Liver (tissue), 9 donors: ENCODE data around the gene KRTAP12-1. TPM values are rescaled to one million over a fixed set of nuclear protein-coding genes. Genes with fewer than 3 reads are reported as not detected.

Experiments
- DNase-seq: peaks from one replicate; pipeline ENCODE4 v3.0.0-alpha.2; 2017; ENCODE audit warnings: low spot score
- H3K27ac ChIP-seq, 2 donors: one replicate each; pipeline ENCODE4 v1.7.0; 2013; ENCODE audit warnings: inconsistent platforms in 2 of 2, low read length in 2 of 2, control low read depth in 1 of 2, low read depth in 1 of 2, mild to moderate bottlenecking in 1 of 2
- H3K27me3 ChIP-seq, 4 donors: one replicate each; pipeline versions ENCODE4 v1.6.1 to v1.7.0; 2013; ENCODE audit warnings: low read length in 3 of 4, inconsistent platforms in 1 of 4, mild to moderate bottlenecking in 1 of 4, moderate library complexity in 1 of 4; ENCODE audit not compliant: control insufficient read depth in 4 of 4, insufficient read depth in 4 of 4
- H3K36me3 ChIP-seq, 4 donors: one replicate each; pipeline versions ENCODE4 v1.6.1 to v1.7.0; 2013; ENCODE audit warnings: low read length in 3 of 4, mild to moderate bottlenecking in 3 of 4, low read depth in 1 of 4, moderate library complexity in 1 of 4; ENCODE audit not compliant: control insufficient read depth in 4 of 4, insufficient read depth in 3 of 4
- H3K4me1 ChIP-seq, 4 donors: one replicate each; pipeline versions ENCODE4 v1.6.1 to v1.7.0; 2013; ENCODE audit warnings: low read length in 3 of 4, mild to moderate bottlenecking in 3 of 4, moderate library complexity in 1 of 4; ENCODE audit not compliant: control insufficient read depth in 4 of 4, insufficient read depth in 4 of 4
- H3K4me3 ChIP-seq, 3 donors: one replicate each; pipeline versions ENCODE4 v1.6.1 to v1.7.0; 2013; ENCODE audit warnings: low read length in 3 of 3, control low read depth in 1 of 3, low read depth in 1 of 3, mild to moderate bottlenecking in 1 of 3
- H3K9ac ChIP-seq, 2 donors: one replicate each; pipeline ENCODE4 v1.7.0; 2013; ENCODE audit warnings: low read length in 2 of 2, mild to moderate bottlenecking in 2 of 2, moderate library complexity in 2 of 2, control low read depth in 1 of 2, low read depth in 1 of 2
- H3K9me3 ChIP-seq, 4 donors: one replicate each; pipeline versions ENCODE4 v1.6.1 to v1.7.0; 2013; ENCODE audit warnings: low read length in 3 of 4; ENCODE audit not compliant: control insufficient read depth in 4 of 4
- ATF3 ChIP-seq: IDR thresholded peaks from 2 replicates; pipeline ENCODE4 v1.6.1; 2016; ENCODE audit warnings: antibody characterized with exemption
- CTCF ChIP-seq: fragments of 150-350 bp; IDR thresholded peaks from 2 replicates; pipeline ENCODE4 v1.5.1; 2017; ENCODE audit warnings: improper control_type of control experiment, low read depth, low read length; ENCODE audit not compliant: missing input control
- EGR1 ChIP-seq, 2 donors: IDR thresholded peaks; 2 replicates each; pipeline ENCODE4 v1.6.1; 2016 to 2018; ENCODE audit warnings: antibody characterized with exemption in 2 of 2, low read depth in 2 of 2
- FOXA1 ChIP-seq: IDR thresholded peaks from 2 replicates; pipeline ENCODE4 v1.6.1; 2016; ENCODE audit warnings: antibody characterized with exemption
- FOXA2 ChIP-seq: IDR thresholded peaks from 2 replicates; pipeline ENCODE4 v1.6.1; 2016; ENCODE audit warnings: antibody characterized with exemption
- GABPA ChIP-seq, 2 donors: IDR thresholded peaks in 1 of 2; conservative IDR thresholded peaks in 1 of 2; 2 replicates each; pipeline ENCODE4 v1.6.1; 2016; ENCODE audit warnings: antibody characterized with exemption in 2 of 2, mild to moderate bottlenecking in 1 of 2, moderate library complexity in 1 of 2
- HNF4A ChIP-seq, 2 donors: conservative IDR thresholded peaks; 2 replicates each; pipeline ENCODE4 v1.6.1; 2016; ENCODE audit warnings: antibody characterized with exemption in 2 of 2, mild to moderate bottlenecking in 2 of 2
- HNF4G ChIP-seq: IDR thresholded peaks from 2 replicates; pipeline ENCODE4 v1.6.1; 2016; ENCODE audit warnings: antibody characterized with exemption
- JUND ChIP-seq, 2 donors: IDR thresholded peaks; 2 replicates each; pipeline ENCODE4 v1.6.1; 2016; ENCODE audit warnings: antibody characterized with exemption in 2 of 2
- MAX ChIP-seq: IDR thresholded peaks from 2 replicates; pipeline ENCODE4 v1.6.1; 2016; ENCODE audit warnings: antibody characterized with exemption
- NR2F2 ChIP-seq: IDR thresholded peaks from 2 replicates; pipeline ENCODE4 v1.6.1; 2016; ENCODE audit warnings: antibody characterized with exemption
- RAD21 ChIP-seq, 2 donors: IDR thresholded peaks; 2 replicates each; pipeline ENCODE4 v1.6.1; 2016; ENCODE audit warnings: antibody characterized with exemption in 2 of 2, mild to moderate bottlenecking in 2 of 2
- REST ChIP-seq: IDR thresholded peaks from 2 replicates; pipeline ENCODE4 v1.6.1; 2016; ENCODE audit warnings: antibody characterized with exemption, mild to moderate bottlenecking
- RXRA ChIP-seq, 2 donors: IDR thresholded peaks; 2 replicates each; pipeline ENCODE4 v1.6.1; 2017 to 2018; ENCODE audit warnings: antibody characterized with exemption in 2 of 2, mild to moderate bottlenecking in 1 of 2
- SP1 ChIP-seq: IDR thresholded peaks from 2 replicates; pipeline ENCODE4 v1.6.1; 2018; ENCODE audit warnings: antibody characterized with exemption, mild to moderate bottlenecking
- TAF1 ChIP-seq: conservative IDR thresholded peaks from 2 replicates; pipeline ENCODE4 v1.6.1; 2016; ENCODE audit warnings: antibody characterized with exemption, mild to moderate bottlenecking
- YY1 ChIP-seq: IDR thresholded peaks from 2 replicates; pipeline ENCODE4 v1.6.1; 2016; ENCODE audit warnings: antibody characterized with exemption, mild to moderate bottlenecking
- ZBTB33 ChIP-seq: IDR thresholded peaks from 2 replicates; pipeline ENCODE4 v1.6.1; 2016; ENCODE audit warnings: antibody characterized with exemption
- WGBS: extraction: QIAGEN DNeasy Blood & Tissue Kit; methylation state at CpG from one replicate; pipeline ENCODE4 v1.1.7; 2013; 5-methylcytosine and 5-hydroxymethylcytosine counted together
- polyA plus RNA-seq, 2 donors: library from polyadenylated mRNA; stranded (reverse) in 1 of 2; unstranded in 1 of 2; fragments of 200-250 nt in 1 of 2; fragments of >200 nt in 1 of 2; fragmentation: Nextera tagmentation in 1 of 2; extraction: Ambion mirVana in 1 of 2; gene quantifications; one replicate each; pipeline versions ENCODE4 v1.2.1 to v1.2.3, GENCODE V29; 2013 to 2015
- total RNA-seq, 2 donors: library from RNA; depleted of rRNA; stranded (reverse); fragments of >200 nt; gene quantifications; one replicate each; pipeline ENCODE4 v1.2.3, GENCODE V29; 2014
- donor health status: healthy.
- donor health status: healthy.
- donor health status: healthy.
- donor health status: healthy.
- donor health status: healthy.

The KRTAP12-1 gene
- total and polyA plus RNA-seq, 4 donors: not detected

- peaks cover 0 to 6% (median 4%) of the 10 kb centered on the region in 4 donors for H3K27me3 ChIP-seq
- DNase-seq: no peak
- H3K27ac ChIP-seq: no peak overlapping the region
- no peaks in the 10 kb centered on the region for H3K36me3 ChIP-seq
- TF ChIP-seq GABPA (IDR thresholded peaks at IDR 0.05 in 1 of 2, conservative IDR thresholded peaks at IDR 0.05 in 1 of 2) (no peak), MAX (no peak), YY1 (no peak), RAD21 (IDR thresholded peaks at IDR 0.05) (no peak), ZBTB33 (no peak), EGR1 (IDR thresholded peaks at IDR 0.05; ENCODE audit: low read depth in 2 of 2) (no peak), REST (no peak), HNF4G (no peak), TAF1 (no peak), FOXA1 (no peak), SP1 (no peak), FOXA2 (no peak), JUND (IDR thresholded peaks at IDR 0.05) (no peak), NR2F2 (no peak), RXRA (IDR thresholded peaks at IDR 0.05) (no peak), CTCF (no peak), ATF3 (no peak)
- no peaks in the 10 kb centered on the region for H3K9me3 ChIP-seq
- whole genome bisulfite sequencing: 88% methylated on average over 14 of the region's 14 CpGs
- no peak overlapping the region for H3K9ac ChIP-seq
- H3K4me1 ChIP-seq: no peaks in the 10 kb centered on the region
- no peak overlapping the region for H3K4me3 ChIP-seq
These were observed 46.8 kb upstream of the KRTAP12-1 start for GRCh38 chr21:44728716-44729115.

GRCh38 chr21:44727757-44728156 lies 45.8 kb upstream of the KRTAP12-1 start:
- 65% methylated on average over 9 of the region's 9 CpGs for WGBS

More at GRCh38 chr21:44727757-44728156, 45.8 kb upstream of the KRTAP12-1 start:
- Histone ChIP-seq H3K36me3 (no peaks in the 10 kb centered on the region), H3K27me3 (peaks cover 0 to 14% (median 4%) of the 10 kb centered on the region in 4 donors), H3K4me1 (peaks cover 0 to 3% (median 0%) of the 10 kb centered on the region in 4 donors), H3K9me3 (no peaks in the 10 kb centered on the region), H3K9ac (no peak overlapping the region), H3K4me3 (no peak overlapping the region), H3K27ac (no peak overlapping the region)
- TF ChIP-seq YY1: no peak
- no peak for TF ChIP-seq MAX
- TF ChIP-seq RAD21 (IDR thresholded peaks at IDR 0.05): no peak
- no peak for TF ChIP-seq SP1
- TF ChIP-seq EGR1 (IDR thresholded peaks at IDR 0.05; ENCODE audit: low read depth in 2 of 2): no peak
- no peak for TF ChIP-seq HNF4A (conservative IDR thresholded peaks at IDR 0.05)
- no peak for TF ChIP-seq TAF1
- no peak for TF ChIP-seq REST
- DNase-seq: no peak
